HL-60/S4 treated with retinoic acid at 250 ng/mL for 4 days and 3 days (cell line): ENCODE data around the gene FLNC.

Experiments
- in situ Hi-C: fragments of 300-500 bp; cut with MboI; formaldehyde crosslinking; loops from 2 replicates; pipeline ENCODE4 v1.7.0; 2022; ENCODE audit warnings: low sequenced_read_pairs

Gene FLNC

DNA sequence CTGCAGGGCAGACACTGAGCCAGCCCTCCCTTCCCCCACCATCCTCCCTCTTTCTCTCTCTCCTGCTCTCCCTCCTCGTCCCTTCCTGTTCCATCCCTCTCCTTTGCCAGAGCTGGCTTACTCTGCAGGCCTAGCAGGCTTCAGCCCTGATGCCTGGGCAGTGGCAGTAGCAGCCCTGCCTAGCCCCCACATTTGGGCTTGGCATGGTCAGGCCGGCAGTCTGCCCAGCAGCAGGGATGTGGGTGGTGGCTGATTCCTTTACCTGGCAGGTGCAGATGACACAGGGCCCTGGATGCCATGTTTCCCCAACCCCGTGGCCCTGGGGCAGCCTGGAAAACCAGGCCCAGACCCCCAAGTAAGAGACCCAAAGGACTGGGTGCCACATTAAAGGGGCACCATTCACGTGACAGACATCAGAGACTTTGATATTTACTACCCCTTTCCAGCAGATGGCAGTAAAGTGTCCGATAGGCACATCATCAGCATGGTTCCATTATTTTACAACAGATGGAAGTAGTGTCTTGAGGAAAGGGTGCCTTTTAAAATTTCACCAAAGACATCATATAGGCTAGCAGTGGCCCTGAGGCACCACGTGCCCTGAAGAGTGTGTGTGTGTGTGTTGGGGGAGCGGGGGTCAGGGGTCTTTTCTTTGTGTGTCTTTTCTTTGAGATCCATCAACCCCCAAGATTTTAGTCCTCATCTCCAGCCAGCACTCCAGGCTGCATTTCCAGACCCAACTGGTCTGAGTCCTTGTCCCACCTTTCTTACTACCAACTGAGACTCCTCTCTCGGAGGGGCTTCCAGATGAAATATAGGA lies 74.4 kb downstream of the FLNC start:
- in situ Hi-C loops, result loop anchor here (10.0 kb wide), 1 partner anchor 190 kb away; no protein-coding TSS in a partner anchor

DNA sequence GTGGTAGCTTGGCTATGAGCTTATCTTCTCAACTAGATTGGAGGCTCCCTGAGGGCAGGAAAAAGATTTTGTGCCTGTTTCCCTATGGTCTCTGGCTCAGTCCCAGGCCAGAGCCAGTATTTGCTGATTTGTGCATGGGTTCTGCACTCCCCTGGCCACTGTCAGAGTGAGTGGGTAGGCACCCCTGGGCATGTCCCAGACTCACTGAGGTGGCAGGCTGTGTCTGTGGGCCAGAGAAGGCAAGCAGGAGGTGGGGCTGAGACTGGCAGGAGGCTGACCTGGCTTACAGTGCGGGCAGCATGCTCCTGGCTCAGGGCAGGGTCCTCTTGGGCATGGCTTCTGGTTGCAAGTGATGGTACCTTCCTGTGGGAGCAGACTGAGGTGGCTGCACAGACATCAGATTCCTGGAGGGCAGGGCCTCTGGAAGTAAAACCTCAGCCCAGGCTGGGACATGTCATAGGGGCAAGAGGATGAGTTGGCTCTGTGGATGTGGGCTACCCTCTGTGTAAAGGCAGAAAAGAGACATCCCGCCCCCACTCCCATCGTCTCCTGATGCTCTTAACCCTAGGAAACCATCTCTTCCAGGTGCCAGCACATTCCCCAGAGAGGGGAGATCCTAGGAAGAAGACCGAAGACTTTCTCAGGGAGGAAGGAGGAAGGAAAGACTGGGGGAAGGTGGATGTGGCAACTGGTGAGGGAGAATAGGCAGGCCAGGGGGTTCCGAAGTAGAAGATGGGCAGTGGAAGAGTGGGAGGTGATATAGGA lies 76.0 kb downstream of the FLNC start:
- in situ Hi-C loops, result loop anchor here (10.0 kb wide), 1 partner anchor 189 kb away; no protein-coding TSS in a partner anchor

DNA sequence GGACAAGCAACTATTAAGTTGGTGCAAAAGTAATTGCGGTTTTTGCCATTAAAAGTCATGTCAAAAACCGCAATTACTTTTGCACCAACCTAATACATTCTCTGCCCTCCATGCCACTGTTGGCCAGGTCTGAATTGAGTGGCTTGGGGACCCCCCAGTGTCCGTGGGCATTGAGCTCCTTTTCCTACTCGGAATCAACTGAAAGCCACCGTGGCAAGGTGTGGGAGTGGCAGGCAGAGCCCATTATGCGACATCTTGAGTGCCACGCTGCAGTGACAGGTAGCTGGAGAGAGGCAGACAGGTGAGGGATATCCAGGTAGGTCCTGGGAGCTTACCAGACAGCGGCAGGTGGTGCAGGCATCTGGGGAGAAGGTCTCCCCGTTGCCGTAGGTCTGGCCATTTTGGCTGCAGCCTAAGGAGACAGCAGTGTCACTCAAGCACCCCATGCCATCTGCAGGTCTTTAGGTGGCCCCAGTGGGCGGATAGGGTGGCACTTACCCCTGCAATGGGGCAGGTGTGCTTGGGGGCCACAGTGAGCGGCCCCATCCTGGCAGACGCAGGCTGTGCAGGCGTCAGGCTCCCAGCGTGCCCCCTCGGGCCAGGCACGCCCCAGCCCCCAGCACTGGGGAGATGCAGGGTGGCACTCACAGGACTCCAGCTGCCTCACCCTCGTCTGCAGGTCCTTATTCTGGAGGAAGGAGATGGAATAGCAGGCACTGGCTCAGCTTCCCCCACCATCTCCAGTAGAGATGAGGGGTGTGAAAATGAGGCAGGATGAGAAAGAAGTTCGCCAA lies 76.8 kb downstream of the FLNC start:
- in situ Hi-C loops, result loop anchor here (10.0 kb wide), 1 partner anchor 188 kb away; no protein-coding TSS in a partner anchor
